HCEC 1CT (cell line): ENCODE measurements around the gene ALKBH5.
A peak's percentile ranks its signal among the peaks of the same experiment; 100 is the strongest.

ENCODE experiments used
- DNase-seq: peaks from one replicate; pipeline ENCODE4 v3.0.0-alpha.2; 2017

ALKBH5 gene

GRCh38 chr17:18183334-18184142 lies at the start of gene ALKBH5:
TSS of gene ALKBH5 (plus strand) at chr17:18183828. CDS start at chr17:18184244, 416 bp downstream.
- DNase-seq: peak; percentile 100

DNA sequence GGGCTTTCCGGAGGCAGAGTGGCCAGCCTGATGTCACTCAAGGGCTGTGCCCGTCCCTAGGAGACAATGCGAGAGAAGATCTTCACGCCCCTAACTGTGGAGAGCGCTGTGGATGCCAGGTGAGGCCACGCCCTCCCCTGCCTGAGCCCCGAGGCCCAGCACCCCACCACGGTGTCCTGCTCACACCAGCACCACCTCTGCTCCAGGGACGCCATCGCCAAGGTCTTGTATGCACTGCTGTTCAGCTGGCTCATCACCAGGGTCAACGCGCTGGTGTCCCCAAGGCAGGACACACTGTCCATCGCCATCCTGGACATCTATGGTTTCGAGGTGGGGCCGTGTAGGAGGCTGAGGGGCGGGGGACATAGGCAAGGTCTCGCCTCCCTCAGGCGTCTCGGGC lies 47.3 kb upstream of the ALKBH5 start:
- DNase-seq: no peak

GRCh38 chr17:18138065-18138749 lies 45.4 kb upstream of the ALKBH5 start:
- DNase-seq: no peak

- DNase-seq: no peak
Observed at GRCh38 chr17:18139092-18139491, 44.5 kb upstream of the ALKBH5 start.

DNA sequence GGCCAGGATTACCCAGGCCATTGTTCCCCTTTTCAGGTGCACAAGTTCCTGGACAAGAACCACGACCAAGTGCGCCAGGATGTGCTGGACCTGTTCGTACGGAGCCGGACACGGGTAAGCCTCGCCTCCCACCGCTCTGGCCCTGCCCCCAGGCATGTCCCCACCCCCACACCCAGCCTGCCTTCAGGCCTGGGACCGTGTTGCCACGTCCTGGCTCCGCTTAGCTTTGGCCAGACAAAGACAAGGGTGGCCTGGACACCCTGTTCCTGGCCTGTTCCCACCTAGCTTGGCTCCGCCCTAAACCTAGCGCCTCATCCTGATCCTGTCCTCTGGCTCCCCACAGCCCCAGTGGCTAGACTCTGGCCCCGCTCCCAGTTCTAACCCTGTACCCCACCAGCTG lies 44.1 kb upstream of the ALKBH5 start:
- no peak for DNase-seq

GRCh38 chr17:18139949-18140348 lies 43.7 kb upstream of the ALKBH5 start:
- peak; percentile 32 for DNase-seq

- DNase-seq: no peak
Observed at GRCh38 chr17:18140648-18141047, 43.0 kb upstream of the ALKBH5 start.

DNA sequence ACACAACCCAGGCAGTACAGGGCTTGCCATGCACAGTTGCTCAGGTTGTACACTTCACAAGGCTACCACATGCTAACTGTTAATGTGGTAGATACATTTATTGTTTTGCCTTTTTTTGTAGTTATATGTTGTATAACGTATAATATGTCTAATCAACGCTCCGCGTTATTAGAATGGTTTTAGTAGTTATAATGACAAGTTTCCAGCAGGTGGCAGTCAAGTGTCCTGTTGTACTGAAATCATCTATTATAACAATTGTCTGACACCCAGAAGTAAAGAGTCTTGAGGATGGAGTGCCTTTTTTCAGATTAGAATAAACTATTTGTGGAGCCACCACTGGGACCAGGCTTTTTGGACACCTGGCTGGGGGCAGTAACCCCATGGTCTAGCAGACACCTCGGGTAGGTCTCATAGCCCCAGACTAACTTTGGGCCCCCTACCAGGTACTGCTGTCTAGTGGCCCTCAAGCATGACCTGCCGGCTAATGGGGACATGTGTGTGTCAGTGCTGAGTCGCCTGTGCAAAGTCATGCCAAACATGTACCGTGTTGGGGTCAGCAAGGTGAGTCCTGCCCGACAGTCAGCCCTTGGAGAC lies 42.3 kb upstream of the ALKBH5 start:
- peak; percentile 56 for DNase-seq

GRCh38 chr17:18142417-18142816 lies 41.2 kb upstream of the ALKBH5 start:
- no peak for DNase-seq

DNA sequence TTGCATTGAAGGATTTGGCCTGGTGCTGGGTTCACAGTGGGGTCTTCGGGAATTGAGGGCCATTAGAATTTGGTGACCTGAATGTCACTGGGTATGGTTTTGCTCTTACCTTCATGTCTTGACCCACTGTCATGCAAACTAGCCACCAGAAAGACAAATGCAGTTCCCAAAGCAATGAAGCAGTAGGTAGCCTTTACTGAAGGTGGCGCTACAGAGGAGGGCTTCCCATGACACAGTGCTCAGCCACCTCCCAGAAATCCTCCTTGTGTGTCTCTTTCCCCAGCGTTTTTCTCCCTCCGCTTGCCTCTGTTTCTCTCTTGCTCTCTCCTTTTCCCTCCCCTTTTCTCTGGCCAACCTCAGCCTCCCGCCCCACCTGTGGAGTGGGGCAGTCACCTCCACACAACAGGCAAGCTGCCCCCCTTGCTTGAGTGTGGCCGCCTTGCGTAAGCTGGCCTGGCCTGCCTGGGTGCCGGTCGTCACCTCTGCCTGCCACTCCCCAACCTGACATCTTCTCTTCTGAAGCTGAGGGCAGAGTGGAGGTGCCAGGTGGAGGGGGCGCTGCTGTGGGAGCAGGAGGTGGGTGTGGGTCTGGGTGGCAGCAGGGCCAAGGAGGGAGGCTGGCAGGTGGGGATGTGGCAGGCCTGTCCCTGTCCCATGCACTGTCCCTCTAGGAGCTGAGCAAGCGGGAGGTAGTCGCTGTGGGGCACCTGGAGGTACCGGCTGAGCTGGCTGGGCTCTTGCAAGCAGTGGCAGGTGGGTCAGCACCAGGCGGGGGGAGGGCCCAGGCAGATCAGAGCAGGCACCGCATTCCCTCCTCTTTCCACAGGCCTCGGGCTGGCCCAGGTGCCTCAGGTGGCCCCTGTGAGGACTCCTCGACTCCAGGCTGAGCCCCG lies 40.3 kb upstream of the ALKBH5 start:
- peak; percentile 18 for DNase-seq

- DNase-seq: no peak
Observed at GRCh38 chr17:18144261-18144660, 39.4 kb upstream of the ALKBH5 start.

DNA sequence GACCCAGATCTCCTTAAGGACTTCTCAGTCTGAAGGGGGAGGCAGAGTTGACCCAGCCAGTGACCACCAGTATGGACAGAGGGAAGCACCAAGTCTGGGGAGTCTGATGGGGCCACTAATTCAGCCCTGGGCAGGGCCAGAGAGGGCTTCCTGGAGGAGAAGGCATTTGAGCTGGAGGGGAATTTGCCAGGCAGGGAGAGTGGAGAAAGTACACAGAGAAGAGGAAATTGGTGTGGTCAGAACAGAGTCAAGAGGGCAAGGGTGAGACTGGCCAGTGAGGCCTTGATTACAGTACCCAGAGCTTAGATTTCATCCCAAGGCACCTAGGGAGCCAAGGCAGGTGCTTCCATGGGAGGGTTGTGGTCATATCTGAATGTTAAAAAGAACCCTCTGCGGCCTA lies 38.8 kb upstream of the ALKBH5 start:
- no peak for DNase-seq

GRCh38 chr17:18145811-18146210 lies 37.8 kb upstream of the ALKBH5 start:
- DNase-seq: no peak

DNA sequence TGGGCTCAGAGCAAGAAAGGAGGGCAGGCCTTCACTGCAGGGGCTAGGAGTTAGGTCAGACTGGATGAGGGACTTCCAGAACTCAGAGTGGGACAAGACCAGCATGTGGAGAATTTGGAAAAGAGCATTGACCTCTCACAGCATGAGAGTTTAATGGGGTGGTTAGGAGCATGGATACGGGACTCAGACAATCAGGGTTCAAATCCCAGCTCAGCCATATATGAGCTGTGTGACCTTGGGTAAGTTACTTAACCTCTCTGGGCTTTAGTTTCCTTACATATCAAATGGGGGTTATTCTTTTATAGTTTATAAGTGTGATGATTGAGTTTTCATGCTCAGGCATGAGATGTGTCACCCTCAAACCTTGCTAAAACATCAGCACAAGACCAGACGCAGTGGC lies 37.4 kb upstream of the ALKBH5 start:
- DNase-seq: no peak

DNA sequence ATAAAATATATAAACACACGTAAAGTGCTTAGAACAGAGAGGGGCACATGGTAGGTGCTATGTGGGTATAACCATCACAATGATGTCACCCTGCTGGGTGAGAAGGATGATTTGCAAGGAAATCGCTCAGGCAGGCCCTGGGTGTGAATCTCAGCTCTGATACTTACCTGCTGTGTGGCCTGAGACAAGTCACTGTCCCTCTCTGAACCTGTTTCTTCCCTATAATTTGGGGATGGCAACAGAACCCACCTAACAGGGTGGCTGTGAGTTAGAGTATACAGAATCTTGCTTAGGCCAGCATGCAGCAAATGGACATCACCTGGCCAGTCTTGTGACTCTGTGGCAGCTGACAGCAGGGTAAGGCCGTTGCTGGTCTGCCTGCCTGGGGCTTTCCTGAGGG lies 36.6 kb upstream of the ALKBH5 start:
- DNase-seq: no peak

DNA sequence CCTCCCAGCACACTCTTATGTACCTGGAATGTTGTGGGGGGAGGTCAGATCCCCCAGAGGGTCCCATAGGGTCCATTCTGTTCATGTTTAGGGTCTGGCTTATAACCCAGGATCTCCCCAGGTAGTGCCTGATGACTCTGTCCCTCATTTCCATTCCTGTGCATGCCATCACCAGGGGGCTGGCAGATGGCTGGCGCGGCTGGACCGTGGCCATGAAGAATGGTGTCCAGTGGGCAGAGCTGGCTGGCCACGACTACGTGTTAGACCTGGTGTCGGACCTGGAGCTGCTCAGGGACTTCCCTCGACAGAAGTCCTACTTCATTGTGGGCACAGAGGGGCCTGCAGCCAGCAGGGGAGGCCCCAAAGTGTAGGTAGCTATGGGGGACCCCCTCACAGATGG lies 35.0 kb upstream of the ALKBH5 start:
- DNase-seq: no peak

DNA sequence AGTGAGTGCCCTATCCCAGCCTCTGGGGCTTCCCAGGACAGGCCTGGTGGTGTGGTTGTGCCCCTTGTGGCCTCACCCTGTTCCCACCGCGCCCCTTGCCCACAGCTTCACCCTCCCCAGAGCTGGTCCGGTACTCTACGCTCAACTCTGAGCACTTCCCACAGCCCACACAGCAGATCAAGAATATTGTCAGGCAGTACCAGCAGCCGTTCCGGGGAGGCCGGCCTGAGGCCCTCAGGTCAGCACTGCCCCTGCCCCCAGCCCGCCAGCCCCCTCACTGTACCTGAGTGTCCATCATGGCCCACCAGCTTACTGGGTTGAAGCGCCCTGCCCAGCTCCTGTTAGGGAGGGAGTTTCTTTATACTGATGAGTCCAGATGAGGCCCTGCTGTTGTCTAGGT lies 32.3 kb upstream of the ALKBH5 start:
- no peak for DNase-seq

GRCh38 chr17:18155179-18155578 lies 28.4 kb upstream of the ALKBH5 start:
- DNase-seq: no peak

GRCh38 chr17:18156171-18156975 lies 27.3 kb upstream of the ALKBH5 start:
- DNase-seq: peak; percentile 32

GRCh38 chr17:18156976-18157280 lies 26.7 kb upstream of the ALKBH5 start:
- DNase-seq: no peak

DNA sequence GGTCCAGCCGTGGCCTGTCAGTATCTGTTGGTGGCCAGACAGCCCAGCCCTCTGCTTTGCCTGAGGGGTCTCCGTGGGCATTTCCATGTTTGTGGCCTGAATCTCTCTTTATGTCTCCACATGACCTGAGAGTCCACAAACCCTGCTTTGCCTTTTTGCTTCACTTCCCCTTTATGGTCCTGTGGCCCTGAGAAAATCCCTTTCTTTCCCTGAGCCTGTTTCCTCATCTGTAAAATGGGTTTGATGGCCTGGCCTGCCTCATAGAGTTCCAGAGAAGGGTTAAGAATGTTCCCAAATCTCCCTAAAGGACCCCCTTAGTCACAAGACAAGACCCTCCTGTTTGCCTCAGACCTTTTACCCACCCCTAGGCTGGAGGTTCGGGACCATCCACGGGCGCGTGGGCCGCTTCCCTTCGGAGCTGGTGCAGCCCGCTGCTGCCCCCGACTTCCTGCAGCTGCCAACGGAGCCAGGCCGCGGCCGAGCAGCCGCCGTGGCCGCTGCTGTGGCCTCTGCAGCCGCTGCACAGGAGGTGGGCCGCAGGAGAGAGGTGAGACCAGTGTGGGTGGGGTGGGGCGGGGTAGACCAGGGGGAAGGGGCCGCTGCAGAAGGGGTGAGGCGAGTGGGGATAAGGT lies 26.2 kb upstream of the ALKBH5 start:
- DNase-seq: no peak
